Loucy (cell line): Measurements from ENCODE around the gene PPARA.

Source experiments
- CTCF ChIP-seq: fragments of 200-600 bp; sonication (generic); conservative IDR thresholded peaks from 2 replicates; pipeline ENCODE4 v1.5.1; 2014; ENCODE audit warnings: mild to moderate bottlenecking, antibody characterized with exemption, low read length
- EZH2phosphoT487 ChIP-seq: fragments of 200-600 bp; IDR thresholded peaks from 2 replicates; pipeline ENCODE4 v1.6.1; 2018; ENCODE audit warnings: antibody characterized with exemption, mild to moderate bottlenecking, moderate library complexity, borderline replicate concordance

DNA sequence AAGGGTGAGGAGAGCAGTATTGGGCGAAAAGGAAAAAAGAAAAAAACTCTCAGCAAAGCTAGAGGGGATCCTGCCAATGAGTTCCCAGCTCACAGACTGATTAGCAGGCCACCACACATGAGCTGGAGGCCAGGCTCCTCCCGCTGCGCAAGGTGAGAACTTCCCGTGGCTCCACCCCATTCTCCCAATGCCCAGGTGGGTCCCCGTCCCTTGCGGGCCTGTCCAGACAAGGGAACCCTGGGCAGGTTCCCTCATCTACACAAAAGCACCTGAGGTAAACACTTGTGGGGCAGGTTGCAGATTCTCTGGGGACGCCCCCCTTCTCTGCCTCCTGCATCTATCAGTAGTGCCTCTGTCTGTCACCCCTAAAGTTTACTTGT lies 53.3 kb downstream of the PPARA start:
- no peak for TF ChIP-seq CTCF
- no peak for TF ChIP-seq EZH2phosphoT487
